H9 (cell line): Measurements from ENCODE around the gene SLC26A2. TPM values are rescaled to one million over a fixed set of nuclear protein-coding genes. Genes with fewer than 3 reads are reported as not detected.

Source experiments
- DNase-seq: peaks from one replicate; pipeline ENCODE4 v3.0.0-alpha.2; 2017
- H2AFZ ChIP-seq: one replicate; pipeline ENCODE4 v1.6.1; 2013; ENCODE audit warnings: mild to moderate bottlenecking, low read length, control low read depth, moderate library complexity
- H2AK5ac ChIP-seq: 2 replicates; pipeline ENCODE4 v1.6.1; 2013; ENCODE audit warnings: low read length, control low read depth, mixed read lengths; ENCODE audit not compliant: insufficient read length
- H2BK120ac ChIP-seq: one replicate; pipeline ENCODE4 v1.6.1; 2013; ENCODE audit warnings: low read depth, mild to moderate bottlenecking, low read length, control low read depth, inconsistent platforms; ENCODE audit not compliant: poor library complexity, severe bottlenecking
- H2BK12ac ChIP-seq: 2 replicates; pipeline ENCODE4 v1.6.1; 2013; ENCODE audit warnings: low read length, control low read depth, mixed read lengths, low read depth; ENCODE audit not compliant: insufficient read length
- H2BK15ac ChIP-seq: 2 replicates; pipeline ENCODE4 v1.6.1; 2013; ENCODE audit warnings: low read depth, low read length, control low read depth
- H2BK20ac ChIP-seq: one replicate; pipeline ENCODE4 v1.6.1; 2013; ENCODE audit warnings: low read depth, mild to moderate bottlenecking, low read length, control low read depth, inconsistent platforms; ENCODE audit not compliant: poor library complexity, severe bottlenecking
- H2BK5ac ChIP-seq: 2 replicates; pipeline ENCODE4 v1.6.1; 2013; ENCODE audit warnings: low read length, control low read depth, mixed read lengths; ENCODE audit not compliant: insufficient read length
- H3K14ac ChIP-seq: 2 replicates; pipeline ENCODE4 v1.6.1; 2013; ENCODE audit warnings: low read length, control low read depth; ENCODE audit not compliant: insufficient read depth
- H3K18ac ChIP-seq: 2 replicates; pipeline ENCODE4 v1.6.1; 2013; ENCODE audit warnings: low read depth, mild to moderate bottlenecking, mixed read lengths, low read length, control low read depth; ENCODE audit not compliant: insufficient read length
- H3K23ac ChIP-seq: 2 replicates; pipeline ENCODE4 v1.6.1; 2013; ENCODE audit warnings: low read length, control low read depth, mixed read lengths, low read depth; ENCODE audit not compliant: insufficient read length
- H3K23me2 ChIP-seq: 2 replicates; pipeline ENCODE4 v1.6.1; 2013; ENCODE audit warnings: low read depth, mild to moderate bottlenecking, mixed read lengths, low read length, control low read depth; ENCODE audit not compliant: insufficient read length, poor library complexity, severe bottlenecking
- H3K27ac ChIP-seq: 2 replicates; pipeline ENCODE4 v1.5.1; 2013; ENCODE audit warnings: low read length, control low read depth, mixed read lengths, low read depth; ENCODE audit not compliant: insufficient read length
- H3K27me3 ChIP-seq: 2 replicates; pipeline ENCODE4 v1.6.1; 2013; ENCODE audit warnings: low read length, control low read depth, inconsistent platforms; ENCODE audit not compliant: insufficient read depth
- H3K4ac ChIP-seq: 2 replicates; pipeline ENCODE4 v1.6.1; 2013; ENCODE audit warnings: low read depth, mild to moderate bottlenecking, control low read depth, inconsistent platforms, low read length, moderate library complexity
- H3K4me1 ChIP-seq: 2 replicates; pipeline ENCODE4 v1.6.1; 2013; ENCODE audit warnings: low read length, control low read depth, inconsistent platforms; ENCODE audit not compliant: insufficient read depth
- H3K4me2 ChIP-seq: 2 replicates; pipeline ENCODE4 v1.6.1; 2013; ENCODE audit warnings: low read length, control low read depth, mixed read lengths; ENCODE audit not compliant: insufficient read length, insufficient read depth
- H3K56ac ChIP-seq: 2 replicates; pipeline ENCODE4 v1.6.1; 2013; ENCODE audit warnings: low read depth, mild to moderate bottlenecking, mixed read lengths, low read length, control low read depth; ENCODE audit not compliant: insufficient read length
- H3K79me1 ChIP-seq: 2 replicates; pipeline ENCODE4 v1.6.1; 2013; ENCODE audit warnings: low read depth, mild to moderate bottlenecking, moderate library complexity, low read length, control low read depth, inconsistent platforms; ENCODE audit not compliant: insufficient read depth, poor library complexity, severe bottlenecking
- H3K79me2 ChIP-seq: 2 replicates; pipeline ENCODE4 v1.6.1; 2013; ENCODE audit warnings: low read length, control low read depth, inconsistent platforms; ENCODE audit not compliant: insufficient read depth
- H3K9ac ChIP-seq: 2 replicates; pipeline ENCODE4 v1.6.1; 2013; ENCODE audit warnings: low read length, control low read depth, mixed read lengths; ENCODE audit not compliant: insufficient read length; ENCODE audit errors: extremely low read depth
- H3K9me3 ChIP-seq: one replicate; pipeline ENCODE4 v1.6.1; 2013; ENCODE audit warnings: low read depth, low read length, inconsistent platforms; ENCODE audit not compliant: control insufficient read depth
- H3T11ph ChIP-seq: one replicate; pipeline ENCODE4 v1.6.1; 2013; ENCODE audit warnings: mild to moderate bottlenecking, low read length, control low read depth, inconsistent platforms
- H4K20me1 ChIP-seq: one replicate; pipeline ENCODE4 v1.6.1; 2013; ENCODE audit not compliant: control insufficient read depth, insufficient read length, insufficient read depth
- H4K5ac ChIP-seq: 2 replicates; pipeline ENCODE4 v1.6.1; 2013; ENCODE audit warnings: low read depth, mild to moderate bottlenecking, mixed read lengths, low read length, control low read depth; ENCODE audit not compliant: insufficient read length
- H4K8ac ChIP-seq: replicated peaks from 2 replicates; pipeline ENCODE4 v1.6.1; 2013; ENCODE audit warnings: low read length, control low read depth, mixed read lengths, low read depth; ENCODE audit not compliant: insufficient read length
- H4K91ac ChIP-seq: 2 replicates; pipeline ENCODE4 v1.6.1; 2013; ENCODE audit warnings: low read depth, mild to moderate bottlenecking, moderate library complexity, mixed read lengths, low read length, control low read depth; ENCODE audit not compliant: insufficient read length
- H3K27ac Mint-ChIP-seq, 3 experiments: 2 replicates in 2 of 3; 3 replicates in 1 of 3; pipeline ENCODE4 v1.8.0; 2020 to 2021; ENCODE audit warnings: mixed read lengths in 3 of 3, mild to moderate bottlenecking in 1 of 3, moderate library complexity in 1 of 3
- H3K27me3 Mint-ChIP-seq: 2 replicates; pipeline ENCODE4 v1.8.0; 2021; ENCODE audit warnings: low read depth, mild to moderate bottlenecking, moderate library complexity, mixed read lengths
- H3K36me3 Mint-ChIP-seq, 3 experiments: 2 replicates in 2 of 3; 3 replicates in 1 of 3; pipeline ENCODE4 v1.8.0; 2020 to 2021; ENCODE audit warnings: low read depth in 3 of 3, mixed read lengths in 3 of 3; ENCODE audit not compliant: insufficient read depth in 1 of 3
- H3K4me1 Mint-ChIP-seq, 2 experiments: 2 replicates each; pipeline ENCODE4 v1.8.0; 2020; ENCODE audit warnings: mixed read lengths in 2 of 2
- H3K4me3 Mint-ChIP-seq, 2 experiments: 2 replicates in 1 of 2; 3 replicates in 1 of 2; pipeline ENCODE4 v1.8.0; 2020 to 2021; ENCODE audit warnings: mild to moderate bottlenecking in 2 of 2, mixed read lengths in 2 of 2, moderate library complexity in 1 of 2
- H3K9me3 Mint-ChIP-seq, 2 experiments: 2 replicates in 1 of 2; 3 replicates in 1 of 2; pipeline ENCODE4 v1.8.0; 2020; ENCODE audit warnings: mild to moderate bottlenecking in 2 of 2, mixed read lengths in 2 of 2, moderate library complexity in 1 of 2
- WGBS: extraction: QIAGEN DNeasy Blood & Tissue Kit; methylation state at CpG from one replicate; pipeline ENCODE4 v1.1.7; 2013; ENCODE audit warnings: missing lambda C conversion rate, low lambda C conversion rate, mixed read lengths; ENCODE audit not compliant: insufficient read length; ENCODE audit errors: extremely low coverage; 5-methylcytosine and 5-hydroxymethylcytosine counted together
- total RNA-seq: library from RNA; stranded (reverse); gene quantifications from 2 replicates; pipeline ENCODE4 v1.2.1, GENCODE V29; 2021
- TF ChIP-seq, protein P1 (sequence below): fragments of 200-600 bp; sonication (generic); conservative IDR thresholded peaks from 3 replicates; pipeline ENCODE4 v1.8.0; 2021; ENCODE audit warnings: antibody characterized with exemption, mild to moderate bottlenecking

Gene SLC26A2
- total RNA-seq, 1 experiment from 2014 or later = 5.9 TPM

DNA sequence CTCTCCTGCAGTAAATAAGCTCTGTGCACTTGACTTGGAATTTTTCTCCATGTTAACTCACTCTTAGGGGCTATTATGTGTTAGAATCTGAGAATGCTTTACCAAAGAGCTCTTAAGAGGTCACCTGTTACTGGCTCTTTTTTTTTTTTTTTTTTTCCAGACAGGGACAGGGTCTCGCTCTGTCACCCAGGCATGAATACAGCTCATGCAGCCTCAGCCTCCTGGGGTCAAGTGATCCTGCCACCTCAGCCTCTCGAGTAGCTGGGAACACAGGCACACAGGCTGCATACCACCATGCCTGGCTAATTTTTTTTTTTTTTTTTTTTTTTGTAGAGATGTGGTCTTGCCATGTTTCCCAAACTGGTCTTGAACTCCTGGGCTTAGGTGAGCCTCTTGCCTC lies 62.1 kb downstream of the SLC26A2 start:
- no peaks in the 10 kb centered on the region for H3K79me2 ChIP-seq
- WGBS = no CpG with 5 or more reads among the region's 2 CpGs
- H3K36me3 Mint-ChIP-seq = peaks cover 21 to 78% (median 63%) of the 10 kb centered on the region in 3 experiments; a peak in 6 of 7 replicates

More for the DNA sequence above, 62.1 kb downstream of the SLC26A2 start:
- peaks cover 16 to 24% of the 10 kb centered on the region in 2 experiments for H3K4me1 Mint-ChIP-seq
- H3K27me3 Mint-ChIP-seq = no peaks in the 10 kb centered on the region
- H3K23ac ChIP-seq = no peak overlapping the region
- H3K4me2 ChIP-seq = no peak overlapping the region
- H4K20me1 ChIP-seq = no peaks in the 10 kb centered on the region
- H4K5ac ChIP-seq = no peak overlapping the region
- no peak overlapping the region for H2AFZ ChIP-seq
- no peak overlapping the region for H2BK20ac ChIP-seq
- no peak overlapping the region for H3K4me3 Mint-ChIP-seq
- no peaks in the 10 kb centered on the region for H3K9me3 Mint-ChIP-seq
- H3K9ac ChIP-seq = no peak overlapping the region
- no peak overlapping the region for H3K14ac ChIP-seq
- H2BK15ac ChIP-seq = no peak overlapping the region
- H3K56ac ChIP-seq = no peak overlapping the region
- H4K8ac ChIP-seq = no peak overlapping the region
- H4K91ac ChIP-seq = no peak overlapping the region
- no peaks in the 10 kb centered on the region for H3K79me1 ChIP-seq
- no peak overlapping the region for H3K18ac ChIP-seq
- H3K27ac Mint-ChIP-seq = peak overlapping the region in 2 of 3 experiments; percentile 21 to 76; a peak in 2 of 7 replicates
- H3K4ac ChIP-seq = no peak overlapping the region
- H3K23me2 ChIP-seq = no peaks in the 10 kb centered on the region
- H2BK120ac ChIP-seq = no peak overlapping the region
- TF ChIP-seq, protein P1, sequence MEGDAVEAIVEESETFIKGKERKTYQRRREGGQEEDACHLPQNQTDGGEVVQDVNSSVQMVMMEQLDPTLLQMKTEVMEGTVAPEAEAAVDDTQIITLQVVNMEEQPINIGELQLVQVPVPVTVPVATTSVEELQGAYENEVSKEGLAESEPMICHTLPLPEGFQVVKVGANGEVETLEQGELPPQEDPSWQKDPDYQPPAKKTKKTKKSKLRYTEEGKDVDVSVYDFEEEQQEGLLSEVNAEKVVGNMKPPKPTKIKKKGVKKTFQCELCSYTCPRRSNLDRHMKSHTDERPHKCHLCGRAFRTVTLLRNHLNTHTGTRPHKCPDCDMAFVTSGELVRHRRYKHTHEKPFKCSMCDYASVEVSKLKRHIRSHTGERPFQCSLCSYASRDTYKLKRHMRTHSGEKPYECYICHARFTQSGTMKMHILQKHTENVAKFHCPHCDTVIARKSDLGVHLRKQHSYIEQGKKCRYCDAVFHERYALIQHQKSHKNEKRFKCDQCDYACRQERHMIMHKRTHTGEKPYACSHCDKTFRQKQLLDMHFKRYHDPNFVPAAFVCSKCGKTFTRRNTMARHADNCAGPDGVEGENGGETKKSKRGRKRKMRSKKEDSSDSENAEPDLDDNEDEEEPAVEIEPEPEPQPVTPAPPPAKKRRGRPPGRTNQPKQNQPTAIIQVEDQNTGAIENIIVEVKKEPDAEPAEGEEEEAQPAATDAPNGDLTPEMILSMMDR = no peak
- H3K4me1 ChIP-seq = peaks cover 2% of the 10 kb centered on the region; the same call in 1 of the 2 replicates
- no peak overlapping the region for H2BK5ac ChIP-seq
- H3T11ph ChIP-seq = no peak overlapping the region
- no peak overlapping the region for H2AK5ac ChIP-seq
- no peak overlapping the region for H3K27ac ChIP-seq
- peak; percentile 31 for DNase-seq
- H3K27me3 ChIP-seq = no peaks in the 10 kb centered on the region
- H3K9me3 ChIP-seq = no peaks in the 10 kb centered on the region
- H2BK12ac ChIP-seq = no peak overlapping the region
